GM23338 (cell line): ENCODE measurements around the gene GAS6.

ENCODE experiments used
- CTCF ChIP-seq, 2 experiments: fragments of 200-600 bp in 1 of 2; sonication (generic) in 1 of 2; conservative IDR thresholded peaks; 2 replicates each; pipeline versions ENCODE4 v1.5.1 to v1.6.1; 2016 to 2017; ENCODE audit warnings: antibody characterized with exemption in 2 of 2, low read depth in 2 of 2, mild to moderate bottlenecking in 2 of 2, moderate library complexity in 1 of 2
- EZH2 ChIP-seq: fragments of 200-600 bp; sonication (generic); IDR thresholded peaks from one replicate; pipeline ENCODE4 v1.8.0; 2017; ENCODE audit warnings: antibody characterized with exemption, mild to moderate bottlenecking, low read depth; ENCODE audit not compliant: unreplicated experiment
- EZH2phosphoT487 ChIP-seq: fragments of 200-600 bp; sonication (generic); IDR thresholded peaks from one replicate; pipeline ENCODE4 v1.8.1; 2018; ENCODE audit warnings: antibody characterized with exemption; ENCODE audit not compliant: unreplicated experiment
- JUNB ChIP-seq: IDR thresholded peaks from one replicate; pipeline ENCODE4 v1.6.1; 2016; ENCODE audit warnings: antibody characterized with exemption; ENCODE audit not compliant: unreplicated experiment
- POLR2AphosphoS5 ChIP-seq: IDR thresholded peaks from 2 replicates; pipeline ENCODE4 v1.6.1; 2016; ENCODE audit warnings: antibody characterized with exemption, low read depth
- TF ChIP-seq, protein P1 (sequence below): IDR thresholded peaks from one replicate; pipeline ENCODE4 v1.6.1; 2018; ENCODE audit warnings: antibody characterized with exemption; ENCODE audit not compliant: unreplicated experiment

- TF ChIP-seq CTCF (conservative IDR thresholded peaks at IDR 0.05; ENCODE audit: low read depth in 2 of 2) (no peak), POLR2AphosphoS5 (no peak), JUNB (no peak), EZH2 (no peak), EZH2phosphoT487 (no peak)
- TF ChIP-seq, protein P1, sequence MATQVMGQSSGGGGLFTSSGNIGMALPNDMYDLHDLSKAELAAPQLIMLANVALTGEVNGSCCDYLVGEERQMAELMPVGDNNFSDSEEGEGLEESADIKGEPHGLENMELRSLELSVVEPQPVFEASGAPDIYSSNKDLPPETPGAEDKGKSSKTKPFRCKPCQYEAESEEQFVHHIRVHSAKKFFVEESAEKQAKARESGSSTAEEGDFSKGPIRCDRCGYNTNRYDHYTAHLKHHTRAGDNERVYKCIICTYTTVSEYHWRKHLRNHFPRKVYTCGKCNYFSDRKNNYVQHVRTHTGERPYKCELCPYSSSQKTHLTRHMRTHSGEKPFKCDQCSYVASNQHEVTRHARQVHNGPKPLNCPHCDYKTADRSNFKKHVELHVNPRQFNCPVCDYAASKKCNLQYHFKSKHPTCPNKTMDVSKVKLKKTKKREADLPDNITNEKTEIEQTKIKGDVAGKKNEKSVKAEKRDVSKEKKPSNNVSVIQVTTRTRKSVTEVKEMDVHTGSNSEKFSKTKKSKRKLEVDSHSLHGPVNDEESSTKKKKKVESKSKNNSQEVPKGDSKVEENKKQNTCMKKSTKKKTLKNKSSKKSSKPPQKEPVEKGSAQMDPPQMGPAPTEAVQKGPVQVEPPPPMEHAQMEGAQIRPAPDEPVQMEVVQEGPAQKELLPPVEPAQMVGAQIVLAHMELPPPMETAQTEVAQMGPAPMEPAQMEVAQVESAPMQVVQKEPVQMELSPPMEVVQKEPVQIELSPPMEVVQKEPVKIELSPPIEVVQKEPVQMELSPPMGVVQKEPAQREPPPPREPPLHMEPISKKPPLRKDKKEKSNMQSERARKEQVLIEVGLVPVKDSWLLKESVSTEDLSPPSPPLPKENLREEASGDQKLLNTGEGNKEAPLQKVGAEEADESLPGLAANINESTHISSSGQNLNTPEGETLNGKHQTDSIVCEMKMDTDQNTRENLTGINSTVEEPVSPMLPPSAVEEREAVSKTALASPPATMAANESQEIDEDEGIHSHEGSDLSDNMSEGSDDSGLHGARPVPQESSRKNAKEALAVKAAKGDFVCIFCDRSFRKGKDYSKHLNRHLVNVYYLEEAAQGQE = no peak
Observed at GRCh38 chr13:113906571-113906970, 42.7 kb upstream of the GAS6 start.
